GM18498 (cell line): Measurements from ENCODE around the gene CSAG3.
"Not testable (repeated sequence)": the region's sequence is repeated elsewhere in the genome, so short reads cannot be mapped to it uniquely, and the experiment has no call there.

Experiments used
- ATAC-seq: cut with Tn5 transposase; IDR thresholded peaks from one replicate; pipeline ENCODE4 v1.9.1; 2021; ENCODE audit warnings: mild to moderate bottlenecking, moderate library complexity; ENCODE audit not compliant: unreplicated experiment

CSAG3 gene

GRCh38 chrX:152758918-152759317 is at the start of gene CSAG3:
TSS of gene CSAG3 (plus strand) at chrX:152759218.
- not testable (repeated sequence) for ATAC-seq

- ATAC-seq, result not testable (repeated sequence)
These were observed 45.8 kb upstream of the CSAG3 start for GRCh38 chrX:152713195-152713594.

- not testable (repeated sequence) for ATAC-seq
These were observed 44.9 kb upstream of the CSAG3 start, which contains the start of gene MAGEA2B for GRCh38 chrX:152713815-152714787. TSS of gene MAGEA2B (plus strand) at chrX:152714628. CDS start at chrX:152717107, 2,479 bp downstream.

GRCh38 chrX:152725409-152725808 is 33.6 kb upstream of the CSAG3 start:
- ATAC-seq, result no peak

- no peak for ATAC-seq
These were observed 25.6 kb upstream of the CSAG3 start, which contains the start of the genes CSAG1 and MAGEA12 for GRCh38 chrX:152733261-152733975. TSS of gene CSAG1 (minus strand) at chrX:152733721. CDS start at chrX:152732460, 1,261 bp downstream. TSS of gene MAGEA12 (plus strand) at chrX:152733757. CDS start at chrX:152736162, 2,405 bp downstream.

GRCh38 chrX:152734143-152734858 is 24.7 kb upstream of the CSAG3 start:
- ATAC-seq, result not testable (repeated sequence)

- ATAC-seq, result no peak
These were observed 23.9 kb upstream of the CSAG3 start for GRCh38 chrX:152735101-152735500.

- no peak for ATAC-seq
These were observed 23.0 kb upstream of the CSAG3 start for GRCh38 chrX:152735860-152736511.

GRCh38 chrX:152736528-152736927 is 22.5 kb upstream of the CSAG3 start:
- ATAC-seq, result not testable (repeated sequence)

- ATAC-seq, result no peak
These were observed 20.5 kb upstream of the CSAG3 start for GRCh38 chrX:152738560-152738959.

GRCh38 chrX:152753686-152754650 is 5.0 kb upstream of the CSAG3 start, which contains the start of gene MAGEA2:
TSS of gene MAGEA2 (minus strand) at chrX:152753842. CDS start at chrX:152751363, 2,479 bp downstream.
- ATAC-seq, result not testable (repeated sequence)

- not testable (repeated sequence) for ATAC-seq
These were observed 4.1 kb upstream of the CSAG3 start for GRCh38 chrX:152754871-152755270.

- not testable (repeated sequence) for ATAC-seq
These were observed 526 bp downstream of the CSAG3 start for GRCh38 chrX:152759544-152759943.

- ATAC-seq, result not testable (repeated sequence)
These were observed 2.6 kb downstream of the CSAG3 start for GRCh38 chrX:152761582-152761981.

- ATAC-seq, result not testable (repeated sequence)
These were observed 7.5 kb downstream of the CSAG3 start for GRCh38 chrX:152766562-152766961.

GRCh38 chrX:152769549-152770289 is 10.7 kb downstream of the CSAG3 start, which contains the start of gene MAGEA6:
TSS of gene MAGEA6 (minus strand) at chrX:152769689. CDS start at chrX:152767650, 2,039 bp downstream.
- not testable (repeated sequence) for ATAC-seq

- peak; percentile 82 for ATAC-seq
These were observed 28.0 kb downstream of the CSAG3 start for GRCh38 chrX:152787062-152787461.

- no peak for ATAC-seq
These were observed 39.9 kb downstream of the CSAG3 start for GRCh38 chrX:152798945-152799344.
